HL-60 (cell line): ENCODE results near the gene STEAP1B.

Experiments used
- CTCF ChIP-seq: IDR thresholded peaks from one replicate; pipeline ENCODE4 v1.5.1; 2011; ENCODE audit warnings: low read length, control low read depth, inconsistent platforms; ENCODE audit not compliant: insufficient read depth
- REST ChIP-seq: IDR thresholded peaks from 2 replicates; pipeline ENCODE4 v1.6.1; 2012; ENCODE audit warnings: low read depth; ENCODE audit not compliant: insufficient replicate concordance

DNA sequence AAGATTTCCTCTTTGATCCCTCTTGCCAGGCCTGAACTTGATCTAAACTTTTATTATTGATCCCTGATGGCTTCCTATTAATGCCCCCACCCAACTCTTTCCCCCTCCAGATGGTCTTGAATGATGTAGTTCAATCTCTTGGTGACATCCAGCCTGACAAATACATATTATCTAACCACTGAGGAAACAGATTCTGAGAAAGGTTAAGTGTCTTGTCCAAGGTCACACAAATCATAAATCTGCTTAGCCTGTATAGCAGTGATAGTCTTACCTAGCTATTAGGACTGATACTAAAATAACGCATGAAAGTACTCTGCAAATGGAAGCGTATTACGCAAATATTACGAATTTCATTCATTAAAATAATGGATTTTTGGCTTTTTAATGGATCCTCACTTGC is 22.7 kb downstream of the STEAP1B start:
- no peak for TF ChIP-seq CTCF
- no peak for TF ChIP-seq REST
